Caco-2 (cell line): ENCODE measurements around the gene C6orf120. TPM values are rescaled to one million over a fixed set of nuclear protein-coding genes. Genes with fewer than 3 reads are reported as not detected.
A peak's percentile ranks its signal among the peaks of the same experiment; 100 is the strongest.

Experiments used
- Bru-seq: library from RNA; stranded (reverse); fragments of 400-500 nt; gene quantifications from one replicate; lab custom pipeline; 2021; lab: Mats Ljungman, UMichigan
- BruChase-seq, 2 experiments: library from RNA; stranded (reverse); fragments of 400-500 nt; gene quantifications; one replicate each; lab custom pipeline; 2021; lab: Mats Ljungman, UMichigan
- BruUV-seq: library from RNA; stranded (reverse); fragments of 400-500 nt; replicated peaks from 2 replicates; lab custom pipeline; 2021; lab: Mats Ljungman, UMichigan
- CTCF ChIA-PET: fragments of 300-600 bp; sonication (Branson Sonifier 250); formaldehyde crosslinking; loops from one replicate; lab custom pipeline; 2022; ENCODE audit warnings: antibody characterized with exemption; lab: Charles Lee
- POLR2A ChIA-PET: fragments of 300-600 bp; sonication (Branson Sonifier 250); formaldehyde crosslinking; loops from one replicate; lab custom pipeline; 2022; ENCODE audit warnings: antibody characterized with exemption; lab: Charles Lee
- DNase-seq, 2 experiments: peaks; one replicate each; pipeline versions ENCODE4 v3.0.0 to v3.0.0-alpha.2; 2020 to 2022
- H3K27me3 ChIP-seq: replicated peaks from 2 replicates; pipeline ENCODE4 v1.6.0; 2011; ENCODE audit warnings: low read length; ENCODE audit not compliant: control insufficient read depth, insufficient read depth
- H3K36me3 ChIP-seq: 2 replicates; pipeline ENCODE4 v1.5.1; 2011; ENCODE audit warnings: low read length; ENCODE audit not compliant: control insufficient read depth, insufficient read depth
- H3K4me1 ChIP-seq: fragments of 250-450 bp; sonication (Bioruptor Pico); 2 replicates; pipeline ENCODE4 v1.5.1; 2020; ENCODE audit warnings: mild to moderate bottlenecking
- H3K4me3 ChIP-seq: 2 replicates; pipeline ENCODE4 v1.5.1; 2011; ENCODE audit warnings: low read depth, mild to moderate bottlenecking, control low read depth, low read length
- H3K9me3 ChIP-seq: fragments of 250-450 bp; sonication (Bioruptor Pico); 2 replicates; pipeline ENCODE4 v1.5.1; 2020; ENCODE audit warnings: mild to moderate bottlenecking, moderate library complexity
- H3K27ac Mint-ChIP-seq: one replicate; pipeline ENCODE4 v1.8.0; 2022; ENCODE audit warnings: mixed read lengths; ENCODE audit not compliant: unreplicated experiment
- H3K27me3 Mint-ChIP-seq: one replicate; pipeline ENCODE4 v1.8.0; 2022; ENCODE audit warnings: mixed read lengths; ENCODE audit not compliant: insufficient read depth, unreplicated experiment
- H3K36me3 Mint-ChIP-seq: one replicate; pipeline ENCODE4 v1.8.0; 2022; ENCODE audit warnings: mild to moderate bottlenecking, mixed read lengths; ENCODE audit not compliant: insufficient read depth, unreplicated experiment
- H3K4me1 Mint-ChIP-seq: one replicate; pipeline ENCODE4 v1.8.0; 2022; ENCODE audit warnings: low read depth, mixed read lengths; ENCODE audit not compliant: unreplicated experiment
- H3K4me3 Mint-ChIP-seq: one replicate; pipeline ENCODE4 v1.8.0; 2022; ENCODE audit warnings: mild to moderate bottlenecking, moderate library complexity, mixed read lengths; ENCODE audit not compliant: unreplicated experiment
- H3K9me3 Mint-ChIP-seq: one replicate; pipeline ENCODE4 v1.8.0; 2022; ENCODE audit warnings: mixed read lengths; ENCODE audit not compliant: unreplicated experiment
- intact Hi-C: fragments of 100-400 bp; cut with micrococcal nuclease; formaldehyde crosslinking; loops from one replicate; pipeline ENCODE4 v1.10.0; 2022; ENCODE audit not compliant: unreplicated experiment
- long read RNA-seq: library from polyadenylated mRNA; stranded (forward); transcript quantifications from one replicate; pipeline ENCODE4 v2.0.0, GENCODE V29; 2022
- total RNA-seq: library from RNA; stranded (reverse); gene quantifications from 2 replicates; pipeline ENCODE4 v1.2.3, GENCODE V29; 2022
- TF ChIP-seq, protein P1 (sequence below), 2 experiments: fragments of 200-600 bp in 1 of 2; IDR thresholded peaks; 1 replicate in 1 of 2; 2 replicates in 1 of 2; pipeline versions ENCODE4 v1.5.1 to v1.8.0; 2011 to 2022; ENCODE audit warnings: antibody characterized with exemption in 1 of 2, control low read depth in 1 of 2, inconsistent platforms in 1 of 2, low read depth in 1 of 2, low read length in 1 of 2, mild to moderate bottlenecking in 1 of 2, moderate library complexity in 1 of 2; ENCODE audit not compliant: insufficient read depth in 1 of 2, severe bottlenecking in 1 of 2, unreplicated experiment in 1 of 2

The C6orf120 gene
- total RNA-seq: 24.9 and 26.4 TPM in 2 replicates
- percentile 91 among the genes with signal in this experiment for Bru-seq, nascent RNA
- percentile 96 among the genes with signal in this experiment for BruChase-seq, experiment 1, labeled RNA remaining after a 2-hour chase
- percentile 96 among the genes with signal in this experiment for BruChase-seq, experiment 2, labeled RNA remaining after a 6-hour chase
- long read RNA-seq, transcript C6orf120-201 (1 exons, 2,667 nt): major isoform, 62 of 62 reads
- long read RNA-seq, partial matches to known transcripts: 0 of 62 reads
- long read RNA-seq, other reads (novel, unspliced or antisense): 0 of 62 reads

DNA sequence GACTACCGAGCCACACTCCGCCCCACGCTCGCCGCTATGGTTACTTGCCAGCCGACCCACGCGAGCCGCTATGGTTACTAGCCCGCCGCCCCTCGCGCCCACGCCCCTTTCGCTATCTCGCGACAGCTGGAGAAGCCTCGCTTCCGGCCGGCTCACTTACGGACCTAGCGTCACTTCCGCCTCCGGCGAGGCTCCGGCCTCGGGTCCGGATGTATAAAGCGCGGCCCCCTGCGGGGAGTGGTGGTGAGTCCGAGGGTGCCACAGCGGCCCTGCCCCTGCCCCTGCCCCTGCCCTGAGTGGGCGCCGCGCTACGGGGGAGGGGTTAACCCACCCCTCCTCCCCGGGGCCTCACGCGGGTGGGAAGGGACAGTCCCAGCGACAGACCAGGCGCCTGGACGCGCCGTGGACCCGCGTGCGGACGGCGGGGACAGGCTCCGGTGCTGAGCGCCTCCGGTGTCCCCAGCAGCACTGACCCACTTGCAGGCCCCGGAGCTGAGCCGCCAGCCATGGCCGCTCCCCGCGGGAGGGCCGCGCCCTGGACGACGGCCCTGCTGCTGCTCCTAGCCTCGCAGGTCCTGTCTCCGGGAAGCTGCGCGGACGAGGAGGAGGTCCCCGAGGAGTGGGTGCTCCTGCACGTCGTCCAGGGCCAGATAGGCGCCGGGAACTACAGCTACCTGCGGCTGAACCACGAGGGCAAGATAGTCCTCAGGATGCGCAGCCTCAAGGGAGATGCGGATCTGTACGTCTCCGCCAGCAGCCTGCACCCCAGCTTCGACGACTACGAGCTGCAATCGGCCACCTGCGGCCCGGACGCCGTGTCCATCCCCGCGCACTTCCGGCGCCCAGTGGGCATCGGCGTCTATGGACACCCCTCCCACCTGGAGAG, at the start of gene C6orf120, which contains the start of gene WDR27:
Gene C6orf120 (plus strand): TSS at position 173 of the 886 bp plus-strand sequence. CDS start 334 bp downstream, at position 507.
Gene WDR27 (minus strand): TSS at position 76 of the 886 bp plus-strand sequence. CDS start 13,024 bp downstream, outside the sequence.
- Histone ChIP-seq H3K4me3 (peak within 1 kb of the TSS; percentile 87), H3K4me1 (peaks cover 25% of the 10 kb centered on the region), H3K9me3 (no peaks in the 10 kb centered on the region), H3K27me3 (no peaks in the 10 kb centered on the region), H3K36me3 (peaks cover 1% of the 10 kb centered on the region)
- no TSS peak for BruUV-seq
- Mint-ChIP-seq H3K9me3 (no peaks in the 10 kb centered on the region), H3K27ac (peak within 1 kb of the TSS; percentile 85), H3K27me3 (no peaks in the 10 kb centered on the region), H3K36me3 (peaks cover 47% of the 10 kb centered on the region), H3K4me3 (peak within 1 kb of the TSS; percentile 85), H3K4me1 (peaks cover 13% of the 10 kb centered on the region)
- DNase-seq: peak; percentile 95 to 97
- intact Hi-C loops: loop anchor here (1.0 to 5.0 kb wide), 4 partner anchors 49 to 850 kb away; partner anchors contain the start of genes DLL1, DYNLT2, ERMARD and PSMB1
- TF ChIP-seq, protein P1, sequence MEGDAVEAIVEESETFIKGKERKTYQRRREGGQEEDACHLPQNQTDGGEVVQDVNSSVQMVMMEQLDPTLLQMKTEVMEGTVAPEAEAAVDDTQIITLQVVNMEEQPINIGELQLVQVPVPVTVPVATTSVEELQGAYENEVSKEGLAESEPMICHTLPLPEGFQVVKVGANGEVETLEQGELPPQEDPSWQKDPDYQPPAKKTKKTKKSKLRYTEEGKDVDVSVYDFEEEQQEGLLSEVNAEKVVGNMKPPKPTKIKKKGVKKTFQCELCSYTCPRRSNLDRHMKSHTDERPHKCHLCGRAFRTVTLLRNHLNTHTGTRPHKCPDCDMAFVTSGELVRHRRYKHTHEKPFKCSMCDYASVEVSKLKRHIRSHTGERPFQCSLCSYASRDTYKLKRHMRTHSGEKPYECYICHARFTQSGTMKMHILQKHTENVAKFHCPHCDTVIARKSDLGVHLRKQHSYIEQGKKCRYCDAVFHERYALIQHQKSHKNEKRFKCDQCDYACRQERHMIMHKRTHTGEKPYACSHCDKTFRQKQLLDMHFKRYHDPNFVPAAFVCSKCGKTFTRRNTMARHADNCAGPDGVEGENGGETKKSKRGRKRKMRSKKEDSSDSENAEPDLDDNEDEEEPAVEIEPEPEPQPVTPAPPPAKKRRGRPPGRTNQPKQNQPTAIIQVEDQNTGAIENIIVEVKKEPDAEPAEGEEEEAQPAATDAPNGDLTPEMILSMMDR (IDR thresholded peaks at IDR 0.05; ENCODE audit: insufficient read depth in 1 of 2, low read depth in 1 of 2, low read length in 1 of 2, severe bottlenecking in 1 of 2, unreplicated experiment in 1 of 2): no peak
- POLR2A ChIA-PET: interaction anchor here (0.6 to 1.7 kb wide), 4 partner anchors 9 to 84 kb away, joined by 3 read pairs; no protein-coding TSS in a partner anchor
- CTCF ChIA-PET: no interaction called here

- CTCF ChIA-PET: no interaction called here
Observed at GRCh38 chr6:169652896-169653295, 49.0 kb upstream of the C6orf120 start.

More at GRCh38 chr6:169652896-169653295, 49.0 kb upstream of the C6orf120 start:
- TF ChIP-seq, protein P1 (IDR thresholded peaks at IDR 0.05; ENCODE audit: insufficient read depth in 1 of 2, low read depth in 1 of 2, low read length in 1 of 2, severe bottlenecking in 1 of 2, unreplicated experiment in 1 of 2): no peak
- no peak for DNase-seq
- H3K9me3 ChIP-seq: no peaks in the 10 kb centered on the region
- Mint-ChIP-seq H3K4me1 (no peaks in the 10 kb centered on the region), H3K27me3 (no peaks in the 10 kb centered on the region), H3K27ac (no peak overlapping the region), H3K36me3 (peaks cover 27% of the 10 kb centered on the region), H3K4me3 (no peak overlapping the region), H3K9me3 (no peaks in the 10 kb centered on the region)
- no peaks in the 10 kb centered on the region for H3K4me1 ChIP-seq
- intact Hi-C loops: no loop called here
- BruUV-seq: no TSS peak
- H3K27me3 ChIP-seq: no peaks in the 10 kb centered on the region
- H3K36me3 ChIP-seq: no peaks in the 10 kb centered on the region
- no peak overlapping the region for H3K4me3 ChIP-seq
- POLR2A ChIA-PET: no interaction called here
